Left renal pelvis (tissue), 4 donors: ENCODE results near the gene GPR4. TPM values are rescaled to one million over a fixed set of nuclear protein-coding genes. Genes with fewer than 3 reads are reported as not detected.

ENCODE experiments used
- DNase-seq, 4 donors: peaks; one replicate each; pipeline ENCODE4 v3.0.0-alpha.2; 2013; ENCODE audit warnings: low read depth in 4 of 4, low spot score in 3 of 4
- polyA plus RNA-seq, 4 donors: library from polyadenylated mRNA; unstranded; fragments of 120-200 nt; gene quantifications; one replicate each; pipeline ENCODE4 v1.2.1, GENCODE V29; 2013; ENCODE audit not compliant: insufficient read length in 4 of 4

Gene GPR4
- 1 to 10 TPM; 2.9 to 5.1 (median 4.3) TPM for polyA plus RNA-seq

- DNase-seq, result no peak
Measured at GRCh38 chr19:45601524-45602374, at the start of gene GPR4. Gene GPR4 (minus strand): TSS chr19:45602212. CDS start chr19:45591866, 10,346 bp downstream.

GRCh38 chr19:45650722-45651121 is 48.7 kb upstream of the GPR4 start:
- DNase-seq, result no peak

GRCh38 chr19:45646345-45646698 is 44.3 kb upstream of the GPR4 start:
- no peak for DNase-seq

GRCh38 chr19:45645631-45646344 is 43.8 kb upstream of the GPR4 start:
- no peak for DNase-seq

GRCh38 chr19:45645068-45645630 is 43.1 kb upstream of the GPR4 start:
- no peak for DNase-seq

- DNase-seq, result no peak
Measured at GRCh38 chr19:45643927-45644771, 42.1 kb upstream of the GPR4 start.

GRCh38 chr19:45643024-45643926 is 41.3 kb upstream of the GPR4 start:
- peak in 1 of 4 donors; percentile 62 for DNase-seq

GRCh38 chr19:45641274-45642105 is 39.5 kb upstream of the GPR4 start:
- DNase-seq, result peak in 2 of 4 donors; percentile 19 to 65

- DNase-seq, result no peak
Measured at GRCh38 chr19:45640849-45641273, 38.8 kb upstream of the GPR4 start.

- DNase-seq, result no peak
Measured at GRCh38 chr19:45638930-45639729, 37.1 kb upstream of the GPR4 start, which contains the start of gene EML2. Gene EML2 (minus strand): TSS chr19:45639397. CDS start chr19:45639376, 21 bp downstream.

GRCh38 chr19:45637890-45638667 is 36.1 kb upstream of the GPR4 start:
- no peak for DNase-seq

GRCh38 chr19:45636902-45637301 is 34.9 kb upstream of the GPR4 start:
- no peak for DNase-seq

GRCh38 chr19:45636275-45636674 is 34.3 kb upstream of the GPR4 start:
- no peak for DNase-seq

GRCh38 chr19:45632468-45633196 is 30.6 kb upstream of the GPR4 start:
- no peak for DNase-seq

- no peak for DNase-seq
Measured at GRCh38 chr19:45630463-45630862, 28.5 kb upstream of the GPR4 start.

GRCh38 chr19:45629704-45630103 is 27.7 kb upstream of the GPR4 start:
- no peak for DNase-seq
